ENCODE data around the gene ZMIZ1.

ZMIZ1 gene

DNA sequence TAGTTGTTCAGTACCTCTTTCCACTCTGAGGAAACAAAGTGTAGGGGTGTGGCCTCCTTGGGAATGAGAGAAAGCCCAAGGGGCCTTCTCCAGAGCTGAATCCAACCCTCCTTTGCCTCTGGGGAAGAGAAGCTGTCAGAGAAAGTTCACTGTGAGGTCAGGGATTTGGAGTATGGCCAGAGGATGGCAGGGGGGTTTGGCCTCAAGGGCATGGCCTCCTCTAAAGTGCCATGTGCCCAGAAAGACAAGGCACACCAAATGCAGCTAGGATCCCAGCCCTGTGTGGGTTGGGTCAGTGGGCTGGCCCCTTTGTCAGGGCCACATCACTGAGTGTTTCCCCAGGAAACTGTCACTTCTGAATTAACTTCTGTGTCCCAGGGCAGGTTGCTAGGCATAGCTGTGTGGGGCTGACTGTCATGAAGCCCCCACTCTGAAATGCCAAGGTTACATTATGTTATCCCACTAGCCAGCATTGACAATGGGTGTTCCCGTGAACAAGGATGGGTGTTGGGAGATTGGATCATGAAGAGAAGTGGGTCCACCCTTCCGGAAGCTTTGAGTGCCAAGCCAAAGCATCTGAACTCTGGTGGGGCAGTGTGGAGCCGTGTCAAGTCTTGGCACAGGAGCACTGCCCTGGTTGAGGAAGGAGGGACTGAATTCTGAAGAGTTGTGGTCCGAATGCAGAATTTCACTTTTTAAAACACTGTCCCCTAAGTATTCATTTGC, 123.3 kb downstream of the ZMIZ1 start:
- no peak for DNase-seq

DNA sequence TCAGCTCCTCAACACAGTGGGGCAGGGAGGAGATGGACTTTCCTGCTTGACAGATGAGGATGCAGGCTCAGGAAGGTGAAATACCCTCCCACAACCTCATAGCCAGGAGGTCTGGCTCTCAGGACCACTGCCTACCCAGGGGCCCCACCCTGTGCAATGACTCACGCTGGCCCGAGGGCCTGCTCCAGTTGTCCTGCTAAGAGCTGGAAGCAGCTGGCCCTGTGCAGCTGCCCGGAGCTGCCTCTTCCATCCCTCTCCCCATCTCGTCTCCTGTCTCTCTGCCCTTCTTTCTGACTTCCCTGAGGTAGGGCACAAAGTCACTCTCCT, 123.9 kb downstream of the ZMIZ1 start:
- DNase-seq, result no peak

DNA sequence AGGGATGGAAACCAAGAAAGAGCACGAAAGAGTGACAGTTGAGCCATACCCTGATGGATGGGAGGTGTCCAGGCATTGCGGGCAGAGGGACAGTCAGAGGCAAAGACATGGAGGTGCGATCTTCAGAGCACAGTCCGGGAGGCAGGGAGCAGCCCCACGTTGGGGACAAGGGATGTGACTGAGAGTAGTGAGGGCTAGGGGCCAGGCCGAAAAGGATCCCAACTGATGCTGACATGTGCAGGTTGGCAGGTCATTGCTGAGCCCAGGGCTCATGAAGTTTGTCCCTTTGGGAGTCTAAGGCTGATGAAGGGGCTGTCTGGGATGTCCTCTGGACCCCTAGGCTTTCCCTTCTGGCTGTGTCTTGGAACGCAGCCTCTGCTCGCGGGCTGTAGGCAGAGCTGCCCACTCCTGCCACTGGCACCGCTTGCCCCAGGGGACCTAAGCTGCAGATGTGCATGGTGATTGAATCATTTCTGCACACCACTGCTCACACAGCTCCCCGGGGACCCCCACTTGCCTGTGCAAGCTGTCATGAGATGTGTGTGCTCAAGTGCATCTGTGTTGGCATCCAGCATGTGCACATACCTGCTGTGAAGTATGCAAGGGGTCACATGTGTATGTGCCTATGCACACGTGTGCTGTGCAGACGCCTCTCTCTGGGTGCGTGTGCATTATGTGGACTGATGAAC, 125.1 kb downstream of the ZMIZ1 start:
- DNase-seq, result no peak

DNA sequence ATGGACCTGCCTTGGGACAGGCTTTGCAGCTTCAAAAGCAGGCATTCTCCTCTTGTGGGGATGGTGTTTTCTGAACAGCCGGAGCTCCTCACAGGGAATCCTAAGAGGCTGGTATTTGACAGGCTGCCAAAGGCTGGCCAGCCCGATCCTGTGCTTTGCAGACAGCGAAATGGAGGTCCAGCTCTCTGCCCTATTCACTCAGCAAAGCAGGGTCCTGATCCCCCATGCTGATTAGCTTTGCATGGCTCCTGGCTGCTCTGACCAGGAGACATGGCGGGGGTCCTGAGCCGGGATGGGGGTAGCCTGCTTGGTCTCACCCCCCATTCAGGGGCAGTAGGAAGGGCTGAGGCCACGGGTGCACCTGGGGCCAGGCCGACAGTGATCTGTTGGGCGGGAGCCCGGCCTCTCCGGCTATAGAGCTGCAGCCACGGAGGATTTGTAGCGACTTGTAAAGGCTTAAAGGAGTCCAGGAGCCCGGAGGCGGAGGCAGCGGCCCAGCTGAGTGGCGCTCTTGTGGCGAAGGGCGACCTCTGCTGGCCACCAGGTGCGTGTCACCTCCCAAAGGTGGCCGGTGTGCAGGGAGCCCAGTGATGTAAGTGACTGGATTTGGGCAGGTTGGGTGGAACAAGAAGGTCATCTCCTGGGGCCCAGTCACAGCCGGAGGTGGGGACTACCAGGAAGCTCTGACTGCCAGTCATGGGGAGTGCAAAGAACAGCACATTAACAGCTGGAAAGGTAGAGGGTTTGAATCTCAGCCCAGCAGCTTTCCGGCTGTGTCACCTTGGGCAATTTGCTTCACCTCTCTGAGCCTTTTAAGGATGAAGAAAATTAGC, 126.5 kb downstream of the ZMIZ1 start:
- DNase-seq, result peak; percentile 87

GRCh38 chr10:79196470-79197461, 128.0 kb downstream of the ZMIZ1 start:
- DNase-seq, result peak; percentile 85

DNA sequence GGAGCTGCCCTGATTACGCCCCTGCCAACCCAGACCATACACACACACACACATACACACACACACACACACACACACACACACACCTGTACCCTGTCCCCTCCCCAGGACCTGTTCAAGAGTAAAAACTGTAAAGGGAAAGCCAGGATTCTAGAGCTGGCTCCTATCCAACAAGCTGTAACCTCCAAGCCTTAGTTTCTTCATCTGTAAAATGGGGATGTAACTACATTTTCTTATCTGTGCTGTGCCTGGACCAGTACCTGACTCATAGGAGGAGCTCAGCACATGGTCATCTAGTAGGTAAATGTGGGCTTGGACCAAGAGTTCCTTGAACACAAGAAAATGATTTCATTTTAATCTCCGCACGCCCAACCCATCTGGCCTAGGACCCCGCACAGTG, 128.8 kb downstream of the ZMIZ1 start:
- no peak for DNase-seq

DNA sequence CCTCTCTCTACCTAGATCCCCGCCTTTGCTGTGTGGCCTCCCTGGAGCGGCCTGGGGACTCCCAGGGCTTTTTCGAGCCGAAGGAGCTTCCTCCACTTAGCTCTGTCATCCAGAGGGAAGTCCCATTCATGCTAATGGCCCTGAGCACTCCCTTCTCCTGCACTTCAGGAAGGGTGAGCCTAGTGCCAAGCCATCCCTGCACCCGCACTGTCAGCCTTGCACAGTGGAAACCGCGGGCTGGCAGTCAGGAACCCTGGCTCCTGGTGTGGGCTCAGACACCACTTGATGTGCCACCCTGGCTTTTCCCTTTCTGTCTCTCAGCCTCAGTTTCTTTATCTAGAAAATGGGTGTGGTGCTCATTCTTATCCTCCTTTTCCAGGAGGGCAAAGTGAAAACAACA, 131.6 kb downstream of the ZMIZ1 start:
- DNase-seq, result no peak

GRCh38 chr10:79201706-79202105, 132.9 kb downstream of the ZMIZ1 start:
- no peak for DNase-seq

GRCh38 chr10:79202188-79203013, 133.6 kb downstream of the ZMIZ1 start:
- peak; percentile 62 for DNase-seq

GRCh38 chr10:79203014-79203644, 134.4 kb downstream of the ZMIZ1 start:
- DNase-seq, result no peak

- no peak for DNase-seq
Observed at GRCh38 chr10:79203833-79204232, 135.1 kb downstream of the ZMIZ1 start.

GRCh38 chr10:79206300-79207095, 137.7 kb downstream of the ZMIZ1 start:
- no peak for DNase-seq

- no peak for DNase-seq
Observed at GRCh38 chr10:79207096-79207357, 138.3 kb downstream of the ZMIZ1 start.

GRCh38 chr10:79207726-79208125, 139.0 kb downstream of the ZMIZ1 start:
- no peak for DNase-seq

GRCh38 chr10:79208251-79208983, 139.7 kb downstream of the ZMIZ1 start:
- no peak for DNase-seq

DNA sequence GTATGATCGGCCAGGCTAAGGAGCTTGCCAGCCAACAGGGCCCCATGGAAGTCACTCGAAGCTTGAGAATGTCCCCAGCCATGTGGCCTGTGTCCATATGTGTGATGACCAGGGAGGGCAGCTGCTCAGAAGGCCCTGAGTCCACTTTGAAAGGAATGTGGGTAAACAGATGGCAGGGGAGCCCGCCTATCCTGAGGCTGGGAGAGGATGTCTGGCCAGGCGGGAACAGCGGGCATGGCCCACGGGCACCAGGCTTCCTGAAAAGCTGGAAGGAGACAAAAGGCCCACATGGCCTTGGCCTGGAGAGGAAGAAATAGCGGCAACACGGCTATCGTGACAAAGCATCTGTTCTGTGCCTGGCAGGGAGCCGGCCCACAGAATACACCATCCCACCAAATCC, 140.6 kb downstream of the ZMIZ1 start:
- DNase-seq, result no peak

GRCh38 chr10:79209831-79210230, 141.1 kb downstream of the ZMIZ1 start:
- no peak for DNase-seq

DNA sequence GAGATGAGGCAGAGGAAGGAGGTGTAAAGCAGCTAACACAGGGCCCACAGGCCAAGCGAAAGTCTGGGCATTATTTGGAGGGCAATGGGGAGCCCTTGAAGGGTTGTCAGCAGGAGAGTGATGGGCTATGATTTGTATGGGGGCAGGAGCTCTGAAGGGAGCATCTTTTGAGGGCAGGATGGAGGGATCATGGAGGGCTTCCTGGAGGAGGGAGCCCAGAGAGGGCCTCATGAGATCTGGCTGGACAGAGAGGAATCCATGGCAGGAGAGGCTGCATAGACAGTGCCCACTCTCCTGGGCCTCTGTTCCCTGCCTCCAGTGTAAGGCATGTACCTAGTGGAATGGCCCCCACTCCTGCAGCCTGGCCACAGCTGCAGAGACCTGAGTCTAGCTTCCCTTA, 141.9 kb downstream of the ZMIZ1 start:
- no peak for DNase-seq

DNA sequence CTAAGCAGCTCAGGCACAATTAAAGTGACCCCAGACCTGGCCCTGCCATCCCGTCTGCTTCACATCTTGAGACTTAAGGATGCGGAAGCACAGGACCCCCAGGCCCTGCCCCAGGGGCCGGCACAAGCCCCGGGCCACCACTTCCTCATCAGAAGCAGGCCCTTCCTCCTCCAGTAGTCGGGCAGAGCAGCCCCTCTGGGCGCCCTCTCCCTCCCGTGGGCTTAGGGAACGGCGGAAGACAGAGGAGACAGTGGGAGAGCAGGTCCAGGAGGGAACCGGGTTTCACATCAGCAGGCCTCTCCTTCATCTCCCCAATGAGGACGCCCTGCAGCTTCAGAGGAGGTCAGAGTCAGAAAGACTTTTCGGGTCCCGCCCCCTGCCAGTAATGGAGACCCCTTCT, 142.8 kb downstream of the ZMIZ1 start:
- no peak for DNase-seq

DNA sequence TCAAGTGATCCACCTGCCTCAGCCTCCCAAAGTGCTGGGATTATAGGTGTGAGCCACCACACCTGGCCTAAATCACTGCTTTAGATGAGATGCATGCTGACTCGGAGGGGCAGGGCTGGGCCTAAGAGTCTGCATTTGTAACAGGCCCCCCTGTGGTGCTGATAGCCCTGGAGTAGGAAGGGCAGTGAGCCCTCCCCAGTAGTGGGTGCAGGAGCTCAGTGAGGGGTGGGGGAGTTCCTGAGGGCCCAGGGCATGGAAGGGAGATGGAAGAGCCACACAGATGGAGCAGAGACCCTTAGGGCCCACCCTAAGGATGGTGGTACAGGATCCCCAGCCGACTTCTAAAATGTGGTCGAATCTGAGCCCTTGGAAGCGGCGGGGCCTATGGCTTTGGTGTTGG, 146.8 kb downstream of the ZMIZ1 start:
- no peak for DNase-seq

Data from activated CD4-positive, alpha-beta T cell treated with anti-CD3 and anti-CD28 coated beads for 48 hours (primary cell).